Femur (tissue), 1 donor: Measurements from ENCODE around the gene MARCHF6.
"Not testable (repeated sequence)": the region's sequence is repeated elsewhere in the genome, so short reads cannot be mapped to it uniquely, and the experiment has no call there.

ENCODE experiments used
- DNase-seq: peaks from one replicate; pipeline ENCODE4 v3.0.0-alpha.2; 2017

The MARCHF6 gene, protein sequence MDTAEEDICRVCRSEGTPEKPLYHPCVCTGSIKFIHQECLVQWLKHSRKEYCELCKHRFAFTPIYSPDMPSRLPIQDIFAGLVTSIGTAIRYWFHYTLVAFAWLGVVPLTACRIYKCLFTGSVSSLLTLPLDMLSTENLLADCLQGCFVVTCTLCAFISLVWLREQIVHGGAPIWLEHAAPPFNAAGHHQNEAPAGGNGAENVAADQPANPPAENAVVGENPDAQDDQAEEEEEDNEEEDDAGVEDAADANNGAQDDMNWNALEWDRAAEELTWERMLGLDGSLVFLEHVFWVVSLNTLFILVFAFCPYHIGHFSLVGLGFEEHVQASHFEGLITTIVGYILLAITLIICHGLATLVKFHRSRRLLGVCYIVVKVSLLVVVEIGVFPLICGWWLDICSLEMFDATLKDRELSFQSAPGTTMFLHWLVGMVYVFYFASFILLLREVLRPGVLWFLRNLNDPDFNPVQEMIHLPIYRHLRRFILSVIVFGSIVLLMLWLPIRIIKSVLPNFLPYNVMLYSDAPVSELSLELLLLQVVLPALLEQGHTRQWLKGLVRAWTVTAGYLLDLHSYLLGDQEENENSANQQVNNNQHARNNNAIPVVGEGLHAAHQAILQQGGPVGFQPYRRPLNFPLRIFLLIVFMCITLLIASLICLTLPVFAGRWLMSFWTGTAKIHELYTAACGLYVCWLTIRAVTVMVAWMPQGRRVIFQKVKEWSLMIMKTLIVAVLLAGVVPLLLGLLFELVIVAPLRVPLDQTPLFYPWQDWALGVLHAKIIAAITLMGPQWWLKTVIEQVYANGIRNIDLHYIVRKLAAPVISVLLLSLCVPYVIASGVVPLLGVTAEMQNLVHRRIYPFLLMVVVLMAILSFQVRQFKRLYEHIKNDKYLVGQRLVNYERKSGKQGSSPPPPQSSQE

DNA sequence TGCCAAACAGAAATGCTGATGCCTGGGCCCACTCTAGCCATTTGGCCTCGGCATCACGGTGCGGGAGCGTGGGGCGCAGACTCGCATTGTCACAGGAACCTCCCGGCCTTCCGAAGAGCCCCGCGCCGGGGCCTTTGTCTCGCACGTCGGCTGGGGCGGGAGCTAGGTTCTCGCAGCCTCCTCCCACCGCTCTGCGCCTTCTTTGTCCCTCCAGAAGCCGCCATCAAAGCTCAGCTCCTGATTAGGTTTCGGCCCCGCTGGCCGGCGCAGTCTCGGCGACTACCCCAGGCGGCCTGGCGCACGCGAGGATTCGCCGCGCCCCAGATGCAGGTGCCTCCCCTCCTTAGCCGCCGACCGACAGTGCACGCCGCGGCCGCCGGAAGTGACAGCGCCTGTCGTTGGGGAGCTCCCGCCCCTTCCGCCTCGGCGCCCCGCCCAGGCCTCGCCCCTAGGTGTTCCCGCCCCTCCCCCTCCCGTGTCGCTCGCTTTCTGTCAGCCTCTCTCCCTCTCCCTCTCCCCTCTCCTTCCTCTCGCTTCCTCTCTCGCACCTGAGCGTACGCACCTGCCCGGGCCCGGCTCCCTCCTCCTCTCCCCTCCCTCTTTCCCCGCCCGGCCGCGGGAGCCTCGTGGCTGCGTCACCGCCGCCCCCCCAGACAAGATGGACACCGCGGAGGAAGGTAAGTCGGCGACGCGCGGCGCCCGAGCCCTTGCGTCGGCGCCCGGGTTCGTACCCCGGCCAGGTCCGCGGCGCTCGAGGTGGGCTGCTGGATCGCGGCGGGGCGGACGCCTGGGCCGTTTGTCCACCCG lies at the start of gene MARCHF6:
TSS of gene MARCHF6 (plus strand) at position 455 of the 807 bp plus-strand sequence. CDS start at position 659, 204 bp downstream.
- DNase-seq = peak; percentile 96

DNA sequence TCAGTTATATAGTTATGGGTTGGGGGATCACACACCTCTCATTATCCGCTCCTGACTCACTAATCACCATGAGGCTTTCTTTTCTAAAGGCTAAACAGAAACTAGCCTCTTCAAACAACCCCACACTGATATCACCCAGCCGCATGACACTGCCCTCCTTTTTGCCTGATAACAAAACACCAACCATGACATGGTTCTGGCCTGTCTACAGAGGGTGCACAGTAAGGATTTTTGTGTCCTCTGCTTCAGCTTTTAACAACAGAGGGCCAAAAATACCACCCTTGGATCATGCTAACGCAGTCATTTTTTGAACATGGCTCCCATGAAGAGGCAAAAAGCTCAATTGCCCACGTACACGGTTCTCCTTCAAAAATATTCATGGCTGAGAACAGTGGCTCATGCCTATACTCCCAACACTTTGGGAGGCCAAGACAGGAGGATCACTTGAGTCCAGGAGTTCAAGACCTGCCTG lies 49.8 kb upstream of the MARCHF6 start:
- DNase-seq = no peak

DNA sequence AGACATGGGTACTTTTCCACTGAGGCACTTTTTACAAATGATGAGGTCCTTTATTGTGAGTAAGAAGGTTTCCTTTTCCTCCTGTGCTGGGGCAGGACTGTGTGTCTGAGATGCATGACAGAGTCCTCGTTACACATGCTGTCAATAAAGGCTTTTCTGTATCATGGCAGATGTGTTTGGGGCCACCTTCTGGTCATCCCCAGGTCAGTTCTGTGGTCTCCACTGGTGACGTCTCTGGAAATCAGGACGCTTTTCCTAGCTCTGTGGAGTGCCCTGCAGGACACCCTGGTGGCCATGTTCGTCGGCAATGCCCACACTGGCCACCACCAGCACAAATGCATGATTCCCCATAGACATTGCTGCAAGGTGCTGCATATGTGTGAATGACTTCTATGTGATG lies 48.6 kb upstream of the MARCHF6 start:
- DNase-seq = no peak

DNA sequence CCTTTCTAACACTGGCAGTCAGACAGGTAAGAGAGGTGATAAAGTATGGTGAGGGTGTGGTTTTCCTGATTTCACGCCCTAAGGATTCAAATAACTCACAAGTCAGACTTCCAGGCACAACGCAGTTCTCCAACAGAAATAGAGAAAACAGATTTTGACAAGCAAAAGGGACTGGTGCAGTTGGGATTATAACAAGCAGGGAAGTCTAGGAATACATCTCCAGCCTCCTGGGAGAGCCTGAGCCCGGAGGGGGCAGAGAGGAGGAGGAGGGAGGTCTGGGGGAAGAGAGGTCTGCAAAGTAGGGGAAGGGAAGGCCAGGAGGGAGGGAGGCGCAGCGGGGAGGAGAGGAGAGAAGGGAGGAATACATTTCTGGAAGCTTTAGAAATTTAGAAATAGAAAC lies 47.4 kb upstream of the MARCHF6 start:
- DNase-seq = no peak

DNA sequence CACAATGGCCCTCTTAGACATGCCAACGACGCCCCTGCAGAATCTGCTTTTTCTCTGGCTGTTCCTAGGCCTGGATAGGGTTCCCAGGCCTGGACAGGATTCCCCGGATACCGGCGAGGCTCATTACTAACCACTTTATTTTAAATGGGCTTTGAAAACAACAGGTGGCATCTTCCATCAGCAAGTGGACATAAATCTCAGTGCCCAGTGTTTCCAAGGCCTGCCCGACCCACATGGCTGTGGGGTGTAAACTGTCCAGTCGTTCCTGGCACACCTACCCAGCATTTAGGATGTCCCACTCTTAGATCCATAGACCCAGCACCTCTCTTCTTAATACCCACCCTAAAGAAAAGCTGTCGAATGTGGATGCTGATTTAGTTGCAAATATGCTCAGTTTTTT lies 46.7 kb upstream of the MARCHF6 start:
- DNase-seq = no peak

DNA sequence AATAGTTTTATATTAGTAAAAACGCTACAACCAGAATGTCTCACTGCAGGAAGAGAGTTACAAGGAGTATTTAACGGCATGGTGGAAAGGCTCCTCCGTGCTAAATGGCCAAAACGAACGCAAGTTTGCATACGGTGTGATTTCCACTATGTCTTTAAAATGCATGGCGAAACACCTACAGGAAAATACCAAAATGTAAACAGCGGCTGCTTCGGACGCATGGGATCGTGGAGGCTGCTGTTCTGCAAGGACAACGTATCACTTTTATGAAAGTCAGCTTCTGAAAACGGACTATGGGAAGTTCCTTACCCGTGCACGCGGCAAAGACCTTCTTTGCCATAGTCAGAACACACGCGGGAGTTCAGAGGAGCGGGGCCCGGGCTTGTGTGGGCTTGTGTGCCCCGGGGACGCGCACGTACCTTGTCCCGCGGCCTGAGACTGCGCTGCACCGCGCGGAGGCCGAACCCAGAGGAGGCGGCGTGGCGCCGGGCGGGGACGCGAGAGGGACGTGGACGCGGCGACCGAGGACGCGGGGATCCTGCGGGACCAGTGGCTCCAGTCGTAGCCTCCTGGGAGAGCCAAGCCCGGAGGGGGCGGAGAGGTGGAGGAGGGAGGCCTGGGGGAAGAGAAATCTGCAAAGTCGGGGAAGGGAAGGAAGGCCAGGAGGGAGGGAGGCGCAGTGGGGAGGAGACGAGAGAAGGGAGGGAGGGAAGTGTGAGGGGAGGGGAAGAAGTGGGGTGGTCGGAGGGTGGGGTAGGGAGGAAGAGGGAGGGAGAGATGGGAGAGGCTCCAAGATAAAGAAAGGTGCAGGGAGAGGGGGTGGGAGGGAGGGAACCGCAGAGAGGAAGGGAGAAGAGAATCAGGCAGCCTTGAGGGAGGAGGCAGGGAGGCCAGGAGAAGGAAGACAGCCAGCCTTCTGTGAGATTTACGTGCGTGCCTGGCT lies 46.0 kb upstream of the MARCHF6 start, which contains the start of gene CMBL:
TSS of gene CMBL (minus strand) at position 697 of the 943 bp plus-strand sequence. CDS start 17,140 bp downstream, outside the sequence.
- peak; percentile 51 for DNase-seq

DNA sequence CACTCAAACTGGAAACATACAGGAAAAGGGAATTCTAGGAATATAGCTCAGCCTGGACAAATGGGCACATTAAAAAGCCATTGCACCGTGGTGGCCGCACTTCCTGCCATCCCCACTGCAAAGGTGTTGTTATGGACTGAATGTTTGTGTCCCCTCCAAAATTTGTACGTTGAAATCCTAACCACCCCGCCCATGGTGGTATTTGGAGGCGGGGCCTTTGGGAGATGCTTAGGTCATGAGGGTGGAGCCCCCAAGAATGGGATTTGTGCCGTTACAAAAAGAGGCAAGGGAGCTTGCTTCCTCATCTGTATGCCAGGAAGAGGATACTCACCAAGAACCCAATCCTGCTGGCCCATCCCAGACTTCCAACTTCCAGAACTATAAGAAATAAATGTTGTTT lies 44.7 kb upstream of the MARCHF6 start:
- no peak for DNase-seq

DNA sequence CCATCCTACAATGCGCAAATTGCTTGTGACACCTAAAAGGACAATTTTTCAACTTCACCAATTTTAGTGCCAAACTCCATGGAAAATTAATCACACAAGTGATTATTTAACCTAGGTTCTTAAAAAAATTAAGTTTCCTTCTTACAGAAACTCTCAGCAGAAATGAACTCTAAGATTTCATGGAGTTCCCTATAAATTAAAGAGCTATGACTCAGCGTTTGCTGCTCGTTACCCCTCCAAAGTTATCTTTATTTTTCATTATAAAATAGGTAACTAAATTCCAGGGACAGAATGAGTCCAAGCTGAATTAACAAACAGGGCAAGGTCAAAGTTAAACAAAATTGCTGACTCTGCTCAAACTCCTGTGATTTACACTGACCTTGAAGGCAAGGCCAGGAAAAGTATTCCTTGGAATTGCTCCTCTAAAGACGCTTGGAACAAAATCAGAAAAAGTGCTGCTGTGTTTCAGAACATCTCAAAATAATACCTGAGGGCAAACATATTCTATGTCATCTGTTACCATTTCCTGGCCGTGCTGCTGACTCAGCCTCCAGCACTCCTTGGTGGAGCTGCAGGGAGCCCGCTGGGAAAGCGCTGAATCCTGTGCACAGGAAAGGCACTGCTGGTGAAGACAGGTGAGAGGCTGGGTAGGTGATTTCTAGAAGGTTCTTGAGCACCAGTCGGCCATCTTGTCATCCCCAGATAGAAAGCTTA lies 43.3 kb upstream of the MARCHF6 start:
- no peak for DNase-seq

DNA sequence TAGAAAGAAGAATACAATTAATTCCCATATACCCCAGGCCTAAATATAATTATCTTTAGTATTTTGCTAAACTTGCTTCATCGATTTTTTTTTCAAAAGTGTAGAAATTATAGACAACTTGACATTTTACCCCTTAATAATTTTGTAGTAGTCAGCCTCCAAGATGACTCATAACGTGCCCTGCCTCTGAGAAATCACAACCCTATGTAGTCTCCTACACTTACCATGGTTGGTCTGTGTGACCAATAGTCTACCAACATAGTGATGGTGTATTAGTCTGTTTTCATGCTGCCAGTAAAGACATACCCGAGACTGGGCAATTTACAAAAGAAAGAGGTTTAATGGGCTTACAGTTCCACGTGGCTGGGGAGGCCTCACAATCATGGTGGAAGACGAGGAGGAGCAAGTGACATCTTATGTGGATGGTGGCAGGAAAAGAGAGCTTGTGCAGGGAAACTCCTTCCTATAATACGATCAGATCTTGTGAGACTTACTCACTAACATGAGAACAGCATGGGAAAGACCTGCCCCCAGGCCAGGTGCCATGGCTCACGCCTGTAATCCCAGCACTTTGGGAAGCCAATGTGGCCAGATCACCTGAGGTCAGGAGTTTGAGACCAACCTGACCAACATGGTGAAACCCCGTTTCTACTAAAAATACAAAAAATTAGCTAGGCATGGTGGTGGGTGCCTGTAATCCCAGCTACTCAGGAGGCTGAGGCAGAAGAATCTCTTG lies 42.5 kb upstream of the MARCHF6 start:
- DNase-seq = not testable (repeated sequence)

DNA sequence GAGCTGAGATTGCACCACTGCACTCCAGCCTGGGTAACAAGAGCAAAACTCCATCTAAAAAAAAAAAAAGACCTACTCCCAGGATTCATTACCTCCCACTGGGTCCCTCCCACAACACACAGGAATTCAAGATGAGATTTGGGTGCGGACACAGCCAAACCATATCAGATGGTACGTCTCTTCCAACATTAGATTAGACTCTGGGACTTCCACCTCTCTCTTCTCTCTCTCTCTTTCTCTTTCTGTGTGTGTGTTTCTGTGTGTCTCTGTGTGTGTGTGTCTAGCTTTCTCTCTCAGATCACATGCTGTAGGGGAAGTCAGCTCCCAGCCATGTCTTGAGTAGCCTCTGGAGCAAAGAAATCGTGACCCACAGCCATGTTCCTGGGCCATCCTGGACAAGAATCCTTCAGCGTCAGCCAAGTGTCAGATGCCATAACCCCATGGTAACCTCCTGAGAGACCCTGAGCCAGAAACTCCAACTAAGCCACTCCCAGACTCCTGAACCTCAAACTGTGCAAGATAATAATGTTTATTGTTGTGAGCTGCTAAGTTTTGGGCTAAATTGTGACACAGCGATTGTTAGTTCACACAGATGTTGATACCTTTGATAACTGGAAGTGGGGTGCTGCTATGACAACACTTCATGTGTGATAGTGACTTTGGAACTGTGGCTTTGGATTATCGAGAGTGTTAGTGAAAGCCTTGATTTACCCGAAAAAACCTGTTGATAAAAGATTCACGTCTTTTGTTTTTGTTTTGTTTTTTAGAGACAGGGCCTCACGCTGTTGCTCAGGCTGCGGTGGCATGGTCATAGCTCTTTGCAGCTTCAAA lies 41.7 kb upstream of the MARCHF6 start:
- DNase-seq = no peak

DNA sequence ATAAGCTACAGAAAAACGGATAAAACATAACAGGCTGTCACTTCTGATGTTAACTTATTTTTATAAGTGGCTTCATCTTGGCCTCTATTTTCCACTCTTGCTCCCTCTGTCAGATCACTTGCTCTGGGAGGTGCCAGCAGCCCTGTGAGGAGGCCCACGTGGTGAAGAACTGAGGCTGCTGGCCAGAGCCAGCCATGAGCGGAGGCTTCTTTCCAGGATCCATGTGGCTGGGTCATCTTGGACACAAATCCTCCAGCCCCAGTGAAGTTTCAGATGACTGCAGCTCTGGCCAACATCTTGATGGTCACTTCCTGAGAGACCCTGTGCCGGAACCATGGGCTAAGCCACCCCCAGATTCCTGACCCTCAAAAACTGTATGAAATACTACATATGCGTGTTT lies 38.3 kb upstream of the MARCHF6 start:
- DNase-seq = no peak

DNA sequence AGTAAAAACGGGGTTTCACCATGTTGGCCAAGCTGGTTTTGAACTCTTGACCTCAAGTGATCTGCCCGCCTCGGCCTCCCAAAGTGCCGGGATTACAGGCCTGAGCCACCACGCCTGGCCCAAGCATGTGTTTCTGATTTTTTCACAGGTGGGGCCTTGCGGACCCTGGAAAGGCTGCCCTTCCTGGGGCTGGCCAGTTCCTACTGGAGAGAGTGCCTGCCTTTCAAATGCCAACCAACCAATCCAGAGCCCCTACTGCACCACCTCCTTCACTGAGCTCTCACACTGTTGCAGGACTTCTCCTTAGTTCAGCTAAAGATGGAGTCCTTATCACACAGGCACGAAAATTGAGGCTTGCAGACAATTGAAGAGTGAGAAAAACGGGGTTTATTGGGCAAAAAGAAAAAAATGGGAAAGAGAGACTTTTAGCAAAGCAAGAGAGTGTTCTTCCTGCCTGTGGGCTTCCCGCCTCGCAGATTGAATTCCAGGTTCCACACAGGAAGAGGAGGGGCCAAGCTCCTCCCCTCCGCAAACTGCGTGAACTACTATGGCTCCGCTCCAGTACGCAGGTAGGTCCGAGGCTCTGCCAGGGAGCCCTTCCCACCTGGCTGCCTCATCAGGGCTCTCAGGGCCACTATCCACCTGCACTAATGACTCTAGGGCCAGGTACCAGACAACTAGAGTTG lies 37.5 kb upstream of the MARCHF6 start:
- no peak for DNase-seq

DNA sequence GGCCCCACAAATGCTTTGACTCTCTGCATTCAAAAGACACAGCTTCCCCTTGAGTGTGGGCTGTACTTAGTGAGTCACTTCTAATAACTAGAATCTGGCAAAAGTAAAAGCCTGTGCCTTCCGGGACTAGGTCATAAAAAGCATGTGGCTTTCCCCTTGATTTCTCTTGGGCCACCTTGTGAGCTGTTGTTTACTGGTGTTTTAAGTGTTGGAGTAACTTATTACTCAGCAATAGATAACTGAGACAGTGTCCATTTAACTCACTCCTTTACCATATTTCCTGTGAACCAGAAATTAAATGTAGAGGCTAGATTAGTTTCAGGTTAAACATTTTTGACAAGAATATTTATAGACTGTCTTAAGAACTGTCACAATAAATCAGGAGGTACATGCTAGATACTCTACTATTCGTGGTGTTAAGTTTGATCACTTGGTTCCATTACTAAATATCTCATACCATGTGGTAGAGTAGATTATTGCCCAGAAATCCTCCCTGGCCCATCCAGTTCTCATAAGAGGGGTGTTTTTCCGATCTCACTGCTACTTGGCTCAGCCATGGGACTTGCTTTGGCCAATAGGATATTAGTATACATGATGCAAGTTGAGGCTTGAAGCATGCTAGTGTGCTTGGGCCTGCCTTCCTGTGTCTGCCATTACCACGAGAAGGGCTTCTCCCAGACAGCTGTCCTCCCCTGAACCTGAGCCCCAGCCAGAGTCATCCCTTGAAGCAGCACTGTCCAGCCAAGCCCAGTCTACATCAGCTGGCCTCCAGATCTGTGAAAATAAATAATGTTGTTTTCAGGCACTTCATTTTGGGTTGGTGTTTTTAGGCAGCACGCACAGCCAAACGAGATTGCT lies 35.4 kb upstream of the MARCHF6 start:
- no peak for DNase-seq

DNA sequence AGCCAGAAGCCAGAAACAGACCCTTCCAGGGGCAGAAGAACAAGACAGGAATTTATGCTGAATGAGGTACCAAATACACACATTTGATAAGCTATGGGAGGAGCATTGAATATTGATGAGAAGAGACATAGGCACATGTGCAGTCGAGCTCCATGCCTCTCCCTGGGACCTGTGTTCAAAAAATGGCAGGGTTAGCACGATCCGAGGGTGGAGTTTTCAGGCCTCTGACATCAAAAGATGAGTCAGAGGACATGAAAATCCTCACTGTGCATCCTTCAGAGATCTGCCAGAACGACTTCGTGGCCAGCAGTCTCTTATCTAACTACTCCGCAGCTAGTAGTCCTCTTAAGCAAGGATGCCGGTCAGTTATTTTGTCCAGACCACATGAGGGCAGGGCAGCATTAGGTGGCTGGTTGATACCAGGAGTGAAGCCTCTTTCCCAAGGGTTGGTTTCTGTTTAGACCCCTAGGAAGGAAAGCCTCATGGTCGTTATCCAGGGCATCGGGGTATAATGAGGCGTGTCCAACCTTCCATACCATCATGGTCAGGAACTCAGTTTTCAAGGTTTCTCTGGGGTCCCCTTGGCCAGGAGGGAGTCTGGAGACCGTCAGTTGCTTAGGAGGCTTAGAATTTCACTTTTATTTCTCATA lies 34.2 kb upstream of the MARCHF6 start:
- DNase-seq = no peak

DNA sequence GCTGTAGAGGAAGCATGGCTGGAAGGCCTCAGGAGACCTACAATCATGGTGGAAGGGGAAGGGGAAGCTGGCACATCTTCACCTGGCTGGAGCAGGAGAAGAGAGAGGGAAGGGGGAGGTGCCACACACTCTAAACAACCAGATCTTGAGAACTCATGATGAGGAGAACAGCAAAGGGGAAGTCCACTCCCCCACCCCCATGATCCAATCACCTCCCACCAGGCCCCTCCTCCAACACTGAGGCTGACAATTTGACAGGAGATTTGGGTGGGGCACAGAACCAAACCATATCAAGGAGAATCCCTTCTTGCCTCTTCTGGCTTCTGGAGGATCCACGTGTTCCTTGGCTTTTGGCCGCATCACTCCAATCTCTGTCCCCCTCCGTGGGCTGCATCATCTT lies 32.7 kb upstream of the MARCHF6 start:
- no peak for DNase-seq

DNA sequence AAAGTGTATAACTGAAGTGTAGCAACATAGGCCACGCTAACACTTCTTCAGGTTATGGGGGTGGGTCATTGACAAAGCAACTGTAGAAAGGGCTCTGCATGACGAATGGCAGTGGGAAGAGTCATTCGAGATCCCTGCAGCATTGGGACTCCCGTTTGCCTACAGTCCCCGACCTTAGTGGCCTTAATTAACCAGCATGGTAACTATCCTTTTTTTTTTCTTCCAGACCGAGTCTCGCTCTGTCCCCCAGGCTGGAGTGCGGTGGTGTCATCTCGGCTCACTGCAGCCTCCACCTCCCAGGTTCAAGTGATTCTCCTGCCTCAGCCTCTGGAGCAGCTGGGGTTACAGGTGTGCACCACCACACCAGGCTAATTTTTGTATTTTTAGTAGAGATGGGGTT lies 31.6 kb upstream of the MARCHF6 start:
- DNase-seq = no peak
